ENCODE results near the gene JAKMIP2.

The JAKMIP2 gene

GRCh38 chr5:147786142-147786541 is 3.6 kb upstream of the JAKMIP2 start:
- no peak for DNase-seq

- DNase-seq, result no peak
These were observed 1.8 kb upstream of the JAKMIP2 start for GRCh38 chr5:147784146-147784987.

- no peak for DNase-seq
These were observed 1.5 kb downstream of the JAKMIP2 start for GRCh38 chr5:147780924-147781573.

GRCh38 chr5:147779694-147780093 is 2.8 kb downstream of the JAKMIP2 start:
- no peak for DNase-seq

- no peak for DNase-seq
These were observed 5.5 kb downstream of the JAKMIP2 start for GRCh38 chr5:147776989-147777388.

- DNase-seq, result no peak
These were observed 8.9 kb downstream of the JAKMIP2 start for GRCh38 chr5:147773587-147773986.

DNA sequence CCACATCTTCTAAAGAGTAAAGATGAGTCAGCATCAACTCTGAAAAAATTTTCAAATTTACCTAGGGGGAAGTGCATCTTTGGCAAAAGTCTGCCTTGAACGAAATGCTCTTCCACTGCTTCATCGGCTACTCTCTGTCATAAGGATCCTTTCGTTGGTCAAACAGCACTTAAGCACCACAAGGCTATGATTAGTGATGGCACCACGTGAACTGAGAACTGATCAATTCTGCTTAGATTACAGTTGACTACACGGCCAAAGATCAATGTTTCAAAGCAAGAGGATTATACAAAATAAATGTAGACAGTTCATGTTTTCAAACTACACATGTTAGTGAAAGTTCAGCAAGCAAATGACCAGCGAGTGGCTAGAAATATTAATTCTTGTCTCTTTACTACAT is 9.4 kb downstream of the JAKMIP2 start:
- no peak for DNase-seq

DNA sequence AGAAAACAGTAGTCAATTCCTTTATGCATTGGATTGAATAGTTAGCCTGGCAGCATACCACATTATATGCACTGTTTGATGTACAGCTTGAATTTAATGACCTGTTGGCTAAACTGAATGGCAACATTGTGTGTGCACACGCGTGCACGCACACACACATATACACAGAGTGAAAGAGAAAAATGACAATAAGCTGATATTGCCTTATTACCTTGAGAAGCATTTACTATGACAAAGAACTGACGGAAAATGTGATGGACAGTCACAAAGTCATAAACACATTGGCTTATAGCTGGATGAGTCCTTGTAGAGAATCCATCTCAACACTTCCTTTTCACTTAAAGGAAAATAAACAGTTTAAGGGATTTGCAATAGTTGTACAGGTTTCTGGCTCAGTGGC is 15.5 kb downstream of the JAKMIP2 start:
- DNase-seq, result no peak

DNA sequence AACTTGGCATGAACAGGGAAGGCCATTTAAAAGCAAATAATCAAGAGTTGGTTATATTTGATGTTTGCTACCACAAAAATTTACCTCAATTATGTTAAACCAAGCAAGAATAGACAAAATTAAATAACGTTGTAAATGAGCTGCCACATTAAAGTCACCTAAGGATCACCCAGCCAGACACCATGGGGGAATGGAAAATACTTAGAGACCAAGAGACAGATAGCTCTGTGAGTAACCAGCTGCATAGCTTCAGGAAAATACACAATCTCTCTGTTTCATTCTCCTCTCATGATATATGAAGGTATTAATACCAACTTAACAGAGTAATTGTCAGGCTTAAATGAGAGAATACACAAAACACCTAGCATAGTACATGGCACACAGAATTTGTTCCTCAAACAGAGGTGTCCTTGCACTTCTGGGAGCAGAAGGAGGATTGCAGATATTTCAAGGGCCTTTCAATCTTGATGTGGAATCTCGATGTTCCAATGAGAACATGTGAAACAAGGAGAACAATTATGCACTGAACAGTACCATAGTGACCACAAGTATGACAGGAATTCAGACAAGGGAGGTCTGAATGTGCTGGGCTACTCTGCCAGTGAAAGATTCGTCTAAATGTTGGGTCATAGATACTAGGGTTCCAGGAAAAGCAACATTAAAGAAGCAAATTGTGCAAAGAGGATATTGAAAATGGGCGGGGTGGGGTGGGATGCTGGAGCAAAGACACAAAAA is 18.6 kb downstream of the JAKMIP2 start:
- no peak for DNase-seq

DNA sequence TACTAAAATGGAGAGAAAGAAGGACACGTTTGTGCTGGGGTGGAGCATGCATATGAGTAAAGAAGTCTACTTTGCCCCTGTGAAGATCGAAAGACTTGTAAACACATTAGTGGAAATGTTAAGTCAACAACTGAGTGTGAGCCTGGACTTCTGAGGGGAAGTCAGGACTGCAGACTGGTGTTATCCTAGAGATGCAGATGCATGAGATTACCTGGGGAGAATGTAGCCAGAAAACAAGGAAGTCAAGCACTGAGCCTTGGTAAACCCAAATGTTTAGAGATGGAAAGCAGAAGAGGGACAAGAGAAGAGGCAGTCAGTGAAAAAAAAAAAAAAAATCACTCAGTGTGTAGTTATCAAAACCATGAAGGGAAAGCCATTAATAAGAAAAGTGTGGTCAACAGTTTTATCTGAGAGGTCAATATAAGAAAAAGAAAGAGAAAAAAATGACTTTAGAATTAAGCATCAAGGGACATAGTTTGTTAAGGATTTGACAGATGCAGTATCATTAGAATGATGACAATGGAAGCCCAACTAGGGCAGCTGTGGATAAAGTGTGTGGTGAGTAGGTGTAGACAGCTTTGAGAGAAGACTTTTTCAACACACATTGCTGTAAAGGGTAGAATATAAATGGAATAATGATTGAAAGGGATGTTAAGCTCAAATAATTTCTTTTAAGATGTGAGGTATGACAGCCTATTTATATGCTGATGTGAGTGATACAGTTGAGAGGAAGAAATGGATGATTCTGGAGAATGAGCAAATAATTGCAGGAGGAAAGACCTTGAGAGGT is 22.2 kb downstream of the JAKMIP2 start:
- DNase-seq, result no peak

DNA sequence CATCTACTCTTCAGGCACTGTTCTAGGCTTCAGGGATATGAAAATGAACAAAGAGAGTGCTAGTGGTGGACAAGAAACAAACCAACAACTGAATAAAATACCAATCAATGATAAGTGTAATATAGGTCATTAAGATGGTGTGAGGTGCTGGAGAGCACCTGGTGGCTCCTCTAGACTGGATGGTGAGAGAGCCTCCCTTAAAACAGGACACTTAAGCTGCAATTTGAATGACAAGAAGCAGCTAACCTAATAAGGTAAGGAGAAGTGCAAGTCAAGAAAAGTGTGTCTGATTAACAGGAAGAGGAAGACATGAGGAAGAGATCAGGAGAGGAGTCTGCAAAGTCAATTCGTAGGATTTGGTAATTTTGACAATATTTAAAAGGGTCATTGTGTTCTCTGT is 23.1 kb downstream of the JAKMIP2 start:
- DNase-seq, result no peak

DNA sequence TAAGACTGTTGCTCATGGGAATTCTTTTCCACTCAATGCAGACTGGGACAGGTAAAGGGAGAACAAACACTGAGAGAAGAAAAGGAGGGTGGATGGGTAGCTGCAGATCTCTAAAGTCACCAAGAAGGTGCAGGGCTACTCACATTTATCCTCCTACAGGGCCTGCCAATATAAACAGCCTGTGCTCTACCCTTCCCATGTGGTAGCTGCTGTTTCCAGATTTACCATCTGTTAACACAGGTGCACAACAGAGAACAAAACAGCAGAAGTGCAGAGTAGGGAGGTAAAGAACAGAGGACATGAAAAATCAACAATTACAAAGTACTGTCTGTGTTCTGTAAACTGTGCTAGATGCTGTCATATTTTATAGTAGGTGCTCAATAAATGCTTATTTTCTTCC is 26.0 kb downstream of the JAKMIP2 start:
- DNase-seq, result peak; percentile 40

- no peak for DNase-seq
These were observed 28.0 kb downstream of the JAKMIP2 start for GRCh38 chr5:147754372-147755122.

GRCh38 chr5:147753765-147754164 is 28.8 kb downstream of the JAKMIP2 start:
- no peak for DNase-seq

DNA sequence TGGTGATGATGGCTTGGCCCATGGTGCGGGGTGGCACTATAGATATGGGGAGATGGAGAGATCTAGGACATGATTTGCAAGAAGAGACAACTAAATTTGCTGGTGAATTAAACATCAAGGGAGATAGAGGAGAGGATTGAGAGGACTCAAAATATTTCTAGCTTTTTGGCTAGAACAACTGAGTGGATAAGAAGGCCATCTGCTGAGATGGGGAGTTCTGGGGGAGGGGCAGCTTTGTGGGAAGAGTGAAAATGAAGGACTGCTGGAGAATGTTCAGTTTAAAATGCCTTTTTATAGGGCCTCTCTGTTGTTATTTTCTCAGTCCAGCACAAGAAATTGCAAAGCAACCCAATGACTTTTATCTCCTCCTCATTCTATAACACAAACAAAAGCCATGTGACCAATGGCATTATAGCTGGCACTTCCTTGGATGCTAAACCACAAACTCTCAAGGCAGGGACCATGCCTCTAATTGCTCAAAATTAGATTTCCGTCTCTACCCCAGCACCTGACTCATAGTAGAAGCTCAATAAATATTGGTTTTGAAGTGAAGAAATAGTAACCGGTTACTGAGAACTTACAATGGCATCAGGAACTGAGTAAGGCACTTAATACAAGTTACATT is 29.8 kb downstream of the JAKMIP2 start:
- no peak for DNase-seq

GRCh38 chr5:147752033-147752432 is 30.5 kb downstream of the JAKMIP2 start:
- DNase-seq, result no peak

- DNase-seq, result no peak
These were observed 31.2 kb downstream of the JAKMIP2 start for GRCh38 chr5:147751156-147751830.

DNA sequence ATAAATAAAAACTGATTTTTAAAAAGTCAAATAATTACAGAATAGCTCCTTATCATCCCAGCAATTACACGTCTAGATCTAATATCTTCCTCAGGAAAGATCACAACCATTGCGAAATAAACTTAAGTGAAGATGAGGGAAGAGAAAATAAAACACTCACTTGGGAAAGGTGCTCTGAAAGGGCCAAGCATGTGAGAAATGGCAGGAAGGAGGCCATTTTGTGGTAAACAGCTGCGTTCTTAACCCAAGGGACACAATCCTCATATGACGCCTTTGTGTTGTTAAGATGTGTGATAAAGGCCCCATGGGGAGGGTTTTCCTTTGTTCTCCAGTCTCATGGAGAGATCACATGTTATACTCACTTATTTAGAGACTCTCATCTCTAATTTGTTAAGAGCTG is 32.5 kb downstream of the JAKMIP2 start:
- DNase-seq, result no peak

GRCh38 chr5:147748590-147748989 is 33.9 kb downstream of the JAKMIP2 start:
- peak; percentile 93 for DNase-seq

- DNase-seq, result no peak
These were observed 35.5 kb downstream of the JAKMIP2 start for GRCh38 chr5:147746986-147747385.

Measured in NCI-H2029 (cell line).